RKO (cell line): ENCODE data around the gene UBXN10.
A peak's percentile ranks its signal among the peaks of the same experiment; 100 is the strongest.

Experiments used
- DNase-seq: peaks from one replicate; pipeline ENCODE4 v3.0.0-alpha.2; 2016; ENCODE audit warnings: low spot score

UBXN10 gene

DNA sequence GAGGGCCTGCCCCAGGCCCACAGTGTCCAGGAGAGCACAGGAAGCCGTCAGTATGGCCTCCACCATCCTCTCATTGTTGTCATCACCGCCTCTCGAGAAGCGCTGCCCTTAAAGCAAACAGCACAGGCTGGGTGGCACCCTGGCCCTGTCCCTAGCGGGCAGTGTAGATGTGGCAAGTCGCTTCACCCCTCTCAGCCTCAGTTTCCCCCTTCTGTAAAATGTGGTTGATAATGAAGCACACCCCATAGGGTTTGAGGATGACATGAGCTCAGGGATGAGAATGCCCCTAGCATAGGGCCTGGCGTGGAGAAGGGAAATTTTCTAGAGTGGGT lies 33.3 kb upstream of the UBXN10 start:
- no peak for DNase-seq

DNA sequence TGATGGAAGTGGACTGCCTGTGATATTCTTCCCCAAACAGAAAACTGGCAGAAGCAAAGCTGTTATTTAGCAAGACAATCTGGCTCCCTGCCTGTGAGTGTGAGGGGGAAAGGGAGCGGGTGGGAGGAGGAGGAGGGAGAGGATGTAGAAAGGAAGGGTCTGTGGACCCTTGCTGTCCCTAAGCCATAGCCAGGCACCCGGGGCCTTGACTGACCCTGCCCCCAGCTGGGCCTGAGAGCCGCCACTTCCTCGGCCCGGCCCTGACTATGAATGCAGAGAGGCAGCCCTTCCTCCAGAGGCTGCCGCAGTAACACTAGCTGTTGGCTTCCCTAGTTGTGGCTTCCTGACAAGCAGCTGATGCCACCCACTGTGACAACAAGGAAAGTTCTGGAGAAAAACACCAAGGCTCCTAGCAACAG lies 32.9 kb upstream of the UBXN10 start:
- DNase-seq: no peak

DNA sequence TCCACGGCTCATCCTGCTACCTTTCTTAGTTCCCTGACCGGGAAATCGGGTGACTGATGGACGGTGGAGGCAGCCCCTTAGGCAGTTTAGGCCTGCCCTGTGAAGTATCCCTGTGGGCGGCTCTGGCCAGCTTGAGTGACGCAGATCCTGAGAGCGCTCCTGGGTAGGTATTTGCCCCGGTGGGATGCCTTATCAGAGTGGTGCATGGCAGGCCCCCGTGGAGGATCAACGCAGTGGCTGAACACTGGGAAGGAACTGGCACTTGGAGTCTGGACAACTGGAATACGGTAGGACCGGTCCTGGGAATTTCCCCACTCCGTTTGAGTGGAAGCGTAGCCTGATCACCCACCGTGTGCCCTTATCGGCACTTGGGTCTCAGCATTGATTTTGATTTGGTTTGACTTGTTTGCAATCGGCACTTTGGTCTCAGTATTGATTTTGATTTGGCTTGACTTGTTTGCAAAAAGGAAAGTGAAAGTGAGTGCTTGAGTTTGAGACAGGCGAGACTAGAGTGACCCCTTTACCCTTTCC lies 31.5 kb upstream of the UBXN10 start:
- DNase-seq: no peak

DNA sequence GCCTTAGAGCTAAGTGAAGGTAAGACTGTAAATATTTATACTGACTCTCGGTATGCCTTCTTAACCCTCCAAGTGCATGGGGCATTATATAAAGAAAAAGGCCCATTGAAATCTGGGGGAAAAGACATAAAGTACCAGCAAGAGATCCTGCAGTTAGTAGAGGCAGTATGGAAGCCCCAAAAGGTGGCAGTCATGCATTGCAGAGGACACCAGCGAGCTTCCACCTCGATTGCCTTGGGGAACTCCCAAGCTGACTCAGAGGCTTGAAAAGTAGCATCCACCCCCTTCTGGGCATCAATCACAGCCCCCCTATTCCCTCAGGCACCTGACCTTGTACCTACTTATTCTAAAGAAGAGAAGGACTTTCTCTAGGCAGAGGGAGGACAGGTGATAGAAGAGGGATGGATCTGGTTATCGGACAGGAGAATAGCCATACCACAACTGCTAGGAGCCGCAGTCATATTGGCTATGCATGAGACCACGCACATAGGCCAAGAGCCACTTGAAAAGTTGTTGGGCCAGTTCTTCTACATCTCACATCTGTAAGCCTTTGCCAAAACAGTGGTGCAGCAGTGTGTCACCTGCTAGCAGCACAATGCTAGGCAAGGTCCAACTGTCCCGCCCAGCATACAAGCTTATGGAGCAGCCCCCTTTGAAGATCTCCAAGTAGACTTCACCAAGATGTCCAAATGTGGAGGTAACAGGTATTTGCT lies 27.4 kb upstream of the UBXN10 start:
- no peak for DNase-seq

DNA sequence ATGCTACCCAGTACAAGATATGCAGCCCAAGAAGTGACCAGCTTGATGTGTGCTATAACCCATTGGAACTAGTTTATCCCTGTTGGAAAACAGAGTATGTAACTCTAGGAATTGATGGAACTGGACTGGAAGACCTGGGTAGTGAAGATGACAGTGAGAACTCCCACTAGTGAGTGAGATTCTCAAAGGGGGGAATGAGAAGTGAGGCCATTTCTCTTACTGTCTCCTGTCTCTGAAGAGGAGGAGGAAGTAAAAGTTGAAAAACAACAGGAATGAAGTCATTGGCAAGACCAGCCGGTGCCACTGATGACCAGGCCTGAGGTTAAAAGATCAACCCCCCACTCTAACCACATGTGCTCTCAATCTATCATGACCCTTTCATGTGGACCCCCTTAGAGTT lies 25.9 kb upstream of the UBXN10 start:
- DNase-seq: no peak

DNA sequence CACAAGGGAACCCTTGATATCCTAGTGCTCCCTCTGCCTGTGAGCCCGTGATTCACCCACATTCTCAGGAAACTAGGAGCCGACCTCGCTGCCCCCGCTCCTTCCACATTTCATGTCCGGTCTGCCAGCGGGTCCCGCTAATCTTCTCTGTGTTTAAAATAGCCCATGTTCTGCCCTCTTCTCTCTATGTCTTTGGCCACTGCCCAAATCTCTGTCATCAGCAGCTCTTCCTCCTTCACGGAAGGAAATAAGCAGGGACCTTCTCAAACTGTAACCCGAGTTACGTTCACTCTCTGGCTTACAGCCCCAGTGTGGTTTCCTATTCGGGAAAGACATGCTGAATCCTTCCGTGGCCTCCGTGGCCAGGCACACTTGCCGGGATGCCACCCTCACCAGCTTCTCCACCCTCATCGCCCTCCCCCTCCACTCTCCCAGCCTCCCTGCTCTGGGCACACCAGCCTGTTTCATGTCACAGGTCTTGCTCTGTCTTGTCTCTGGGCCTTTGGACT lies 21.1 kb upstream of the UBXN10 start:
- DNase-seq: no peak

DNA sequence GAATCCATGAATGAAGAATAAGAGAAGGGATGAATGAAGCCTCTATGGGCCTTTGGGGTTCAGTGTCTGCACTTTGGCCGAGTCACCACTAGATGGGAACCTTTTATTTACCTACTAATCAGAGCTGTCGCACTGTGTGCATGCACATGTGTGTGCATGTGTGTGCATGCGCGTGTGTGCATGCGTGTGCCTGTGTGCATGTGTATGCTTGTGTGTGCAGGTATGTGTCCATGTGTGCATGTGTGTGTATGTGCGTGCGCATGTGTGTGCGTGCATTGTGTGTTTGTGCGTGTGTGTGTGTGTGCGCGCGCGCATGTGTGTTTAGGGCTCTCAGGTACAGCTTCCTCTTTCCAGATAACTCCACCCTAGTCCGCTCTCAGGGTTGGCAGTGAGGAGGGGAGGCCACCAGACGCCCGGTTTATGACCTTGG lies 20.4 kb upstream of the UBXN10 start:
- DNase-seq: peak; percentile 5

DNA sequence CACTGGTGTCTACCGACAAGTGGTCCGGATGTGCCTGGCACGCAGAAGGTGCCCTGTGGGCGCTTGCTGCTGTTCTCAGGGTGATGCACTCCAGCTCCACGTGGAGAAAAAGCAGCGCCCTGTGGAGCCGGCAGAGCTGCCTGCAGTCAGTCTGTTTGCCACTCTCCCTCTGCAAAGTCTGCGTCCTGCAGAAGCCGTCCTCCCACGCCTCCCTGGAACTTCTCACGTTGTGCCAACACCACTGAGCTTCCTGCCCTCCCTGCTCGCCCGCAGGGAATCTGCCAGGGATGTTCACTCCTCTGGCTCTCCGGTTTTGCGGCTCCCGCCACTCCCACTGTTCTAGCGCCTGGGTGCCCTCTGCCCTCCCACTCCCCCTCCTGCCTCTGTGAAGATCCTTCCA lies 19.8 kb upstream of the UBXN10 start:
- no peak for DNase-seq

DNA sequence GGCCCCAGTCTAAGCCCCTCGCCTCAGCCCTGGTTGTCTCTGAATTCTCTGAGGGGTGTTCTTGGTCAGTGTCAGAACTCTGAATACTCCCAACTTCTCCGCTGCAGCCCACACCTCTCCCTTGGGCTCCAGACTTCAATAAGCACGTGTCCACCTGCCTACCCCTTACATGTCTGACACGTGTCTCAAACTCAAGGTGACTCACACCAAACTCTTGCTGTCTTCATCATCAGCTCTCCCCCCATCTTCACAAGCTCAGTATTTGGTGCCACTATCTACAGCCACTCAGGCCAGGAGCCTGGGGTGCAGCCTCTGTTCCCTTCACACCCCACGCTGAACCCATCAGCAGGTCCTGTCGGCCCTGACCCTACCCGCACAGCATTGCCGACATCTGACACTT lies 18.8 kb upstream of the UBXN10 start:
- no peak for DNase-seq

DNA sequence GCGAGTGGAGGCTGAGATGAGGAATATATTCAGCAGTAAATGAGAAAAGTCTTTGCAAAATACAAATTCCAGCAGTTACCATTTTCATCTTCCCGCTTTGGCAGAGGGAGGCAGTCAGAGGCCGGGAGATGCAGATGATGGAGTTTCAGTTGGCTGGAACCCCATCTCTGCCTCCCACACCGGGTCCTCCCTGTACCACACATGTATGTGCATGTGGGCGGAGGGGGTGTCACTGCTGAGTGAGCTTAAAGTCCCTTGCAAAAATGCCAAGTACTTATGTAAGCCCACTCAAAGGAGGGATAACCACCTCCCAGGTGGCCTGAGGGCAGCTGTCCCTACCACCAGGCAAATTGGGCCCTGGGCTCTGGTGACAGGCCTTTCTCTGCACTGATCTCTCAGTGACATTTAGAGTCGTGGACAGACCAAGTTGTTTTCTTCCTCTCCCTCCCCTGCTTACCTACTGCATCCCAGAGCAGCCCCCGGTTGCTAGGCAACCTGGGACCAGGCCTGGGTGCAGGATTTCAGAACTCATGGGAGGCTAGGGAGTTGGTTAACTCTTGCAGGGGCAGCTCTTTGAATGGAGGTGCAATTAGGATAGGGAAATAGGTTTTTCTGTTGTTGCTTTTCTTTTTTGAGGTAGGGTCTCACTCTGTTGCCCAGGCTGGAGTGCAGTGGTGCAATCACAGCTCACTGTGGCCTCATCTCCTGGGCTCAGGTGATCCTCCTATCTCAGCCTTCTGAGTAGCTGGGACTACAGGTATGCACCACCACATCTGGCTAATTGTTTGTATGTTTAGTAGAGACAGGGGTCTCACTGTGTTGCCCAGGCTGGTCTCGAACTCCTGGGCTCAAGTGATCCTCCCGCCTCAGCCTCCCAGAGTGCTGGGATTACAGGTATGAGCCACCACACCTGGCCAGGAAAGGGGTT lies 17.1 kb upstream of the UBXN10 start:
- no peak for DNase-seq

DNA sequence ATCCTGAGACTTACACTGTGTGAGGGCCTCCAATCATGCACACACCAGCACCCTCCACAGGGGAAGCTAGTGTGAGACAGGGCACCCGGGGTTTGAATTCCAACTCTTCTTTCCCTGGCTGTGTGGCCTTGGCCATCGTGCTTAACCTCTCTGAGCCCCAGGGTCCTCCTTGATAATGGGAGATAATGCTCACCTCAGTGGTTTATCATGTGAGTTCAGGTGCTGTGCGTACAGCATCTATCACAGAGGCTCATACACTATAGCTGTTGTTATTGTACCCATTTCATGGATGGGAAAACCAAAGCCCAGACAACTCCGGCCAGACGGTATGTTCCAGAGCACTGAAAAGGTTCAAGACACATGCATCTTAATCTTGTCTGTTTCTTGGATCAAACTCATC lies 16.0 kb upstream of the UBXN10 start:
- no peak for DNase-seq

DNA sequence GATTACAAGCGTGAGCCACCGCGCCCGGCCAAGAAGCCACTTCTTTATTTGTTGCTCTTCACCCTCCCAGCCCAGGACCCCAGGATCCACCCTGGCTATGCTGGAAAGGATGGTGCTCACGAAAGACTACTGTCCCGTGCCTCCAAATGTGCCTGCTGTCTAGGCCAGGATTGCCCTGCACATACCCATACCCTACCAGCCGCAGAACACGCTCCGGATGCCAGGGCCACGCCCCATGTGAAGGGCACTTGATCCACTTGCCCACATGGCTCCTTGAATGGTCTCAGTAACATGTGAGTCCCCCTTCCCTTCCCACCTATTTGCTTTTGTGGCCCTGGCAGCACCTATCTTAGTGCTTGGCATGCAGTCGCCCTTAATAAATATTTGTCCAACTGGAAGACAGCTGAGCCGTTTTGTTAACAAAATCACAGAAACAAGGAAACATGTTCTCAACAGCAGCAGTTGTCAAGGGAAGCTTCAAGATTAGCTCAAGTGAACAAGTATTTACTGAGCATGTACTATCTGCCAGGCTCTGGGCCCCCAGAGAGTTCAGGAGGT lies 13.8 kb upstream of the UBXN10 start:
- DNase-seq: no peak

DNA sequence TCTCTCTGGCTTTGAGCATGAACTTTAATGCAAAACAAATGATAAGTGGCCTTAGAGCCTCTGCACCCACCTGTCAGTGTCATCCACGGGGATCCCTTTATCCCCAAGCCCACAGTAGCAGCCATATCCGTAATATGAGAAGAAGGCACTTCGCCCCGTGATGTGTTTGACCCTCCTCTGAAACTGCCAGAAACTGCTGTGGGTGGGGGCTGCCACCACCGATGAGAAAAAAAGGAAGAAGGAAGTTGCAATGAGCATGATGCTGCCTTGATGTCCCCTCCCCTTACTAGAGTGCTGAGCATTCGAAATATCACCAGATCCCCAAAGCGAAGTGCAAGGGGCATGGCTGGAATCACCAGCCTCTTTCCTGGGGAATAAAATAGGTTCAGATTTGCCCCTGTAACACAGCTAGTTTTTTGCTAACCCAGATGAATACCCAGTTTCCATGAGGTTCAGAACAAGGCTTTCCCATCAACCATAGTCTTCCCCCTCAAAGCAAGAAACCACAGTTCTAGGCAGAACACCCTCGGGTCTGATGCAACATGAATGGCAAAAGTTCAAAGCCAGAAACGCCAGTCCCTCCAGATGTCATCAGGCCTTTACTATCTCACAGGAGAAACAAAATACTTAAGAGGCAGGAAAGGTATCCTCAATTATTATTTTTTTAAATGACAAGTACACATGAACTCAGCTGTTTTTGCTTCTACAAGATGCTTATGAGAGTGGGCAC lies 10.8 kb upstream of the UBXN10 start:
- DNase-seq: no peak

DNA sequence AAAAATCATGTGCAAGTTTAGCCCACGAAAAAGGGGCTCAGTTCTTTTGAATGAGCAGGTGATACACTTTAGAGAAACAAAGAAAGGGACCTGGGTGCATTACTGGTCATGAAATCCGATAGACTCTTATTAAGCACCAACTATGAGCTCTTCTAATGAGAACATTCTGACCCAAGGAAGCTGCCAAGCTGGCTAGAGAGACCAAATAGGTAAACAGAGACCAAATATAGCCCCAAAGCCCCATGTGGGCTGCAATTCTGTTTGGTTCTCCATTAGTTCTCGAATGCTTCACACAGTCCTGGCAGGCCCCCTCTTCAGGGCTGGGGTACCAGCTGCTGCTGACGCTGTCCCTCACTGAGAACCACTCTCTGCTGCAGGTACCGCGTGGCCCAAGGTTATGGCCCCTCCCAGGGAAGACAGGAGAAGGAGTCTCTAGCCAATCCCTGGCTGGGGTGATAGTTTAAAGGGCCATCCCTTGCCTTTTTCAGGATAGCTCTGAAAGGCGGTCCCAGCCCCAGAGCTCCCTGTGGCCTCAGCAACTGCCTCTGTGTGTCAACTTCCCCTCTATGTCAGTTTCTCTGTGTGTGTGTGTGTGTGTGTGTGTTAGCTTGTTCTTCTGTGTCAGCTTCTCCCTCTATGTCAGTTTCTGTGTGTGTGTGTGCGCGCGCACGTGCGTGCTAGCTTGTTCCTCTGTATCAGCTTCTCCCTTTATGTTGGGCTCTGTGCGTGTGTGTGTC lies 7.1 kb upstream of the UBXN10 start:
- DNase-seq: no peak

DNA sequence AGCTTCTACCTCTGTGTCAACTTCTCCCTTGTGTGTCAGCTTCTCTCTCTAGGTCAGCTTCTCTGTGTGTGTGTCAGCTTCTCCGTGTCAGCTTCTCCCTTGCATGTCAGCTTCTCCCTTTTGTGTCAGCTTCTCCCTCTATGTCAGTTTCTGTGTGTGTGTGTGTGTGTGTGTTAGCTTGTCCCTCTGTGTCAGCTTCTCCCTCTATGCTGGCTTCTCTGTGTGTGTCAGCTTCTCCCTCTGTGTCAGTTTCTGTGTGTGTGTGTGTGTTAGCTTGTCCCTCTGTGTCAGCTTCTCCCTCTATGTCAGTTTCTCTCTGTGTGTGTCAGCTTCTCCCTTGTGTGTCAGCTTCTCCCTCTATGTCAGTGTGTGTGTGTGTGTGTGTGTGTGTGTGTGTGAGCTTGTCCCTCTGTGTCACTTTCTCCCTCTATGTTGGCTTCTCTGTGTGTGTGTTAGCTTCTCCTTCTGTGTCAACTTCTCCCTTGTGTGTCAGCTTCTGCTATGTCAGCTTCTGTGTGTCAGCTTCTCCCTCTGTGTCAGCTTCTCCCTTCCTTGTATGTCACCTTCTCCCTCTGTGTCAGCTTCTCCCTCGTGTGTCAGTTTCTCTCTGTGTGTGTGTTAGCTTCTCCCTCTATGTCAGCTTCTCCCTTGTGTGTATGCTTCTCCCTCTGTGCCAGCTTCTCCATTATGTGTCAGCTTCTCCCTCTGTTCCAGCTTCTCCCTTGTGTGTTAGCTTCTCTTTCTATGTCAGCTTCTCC lies 6.3 kb upstream of the UBXN10 start:
- DNase-seq: no peak

DNA sequence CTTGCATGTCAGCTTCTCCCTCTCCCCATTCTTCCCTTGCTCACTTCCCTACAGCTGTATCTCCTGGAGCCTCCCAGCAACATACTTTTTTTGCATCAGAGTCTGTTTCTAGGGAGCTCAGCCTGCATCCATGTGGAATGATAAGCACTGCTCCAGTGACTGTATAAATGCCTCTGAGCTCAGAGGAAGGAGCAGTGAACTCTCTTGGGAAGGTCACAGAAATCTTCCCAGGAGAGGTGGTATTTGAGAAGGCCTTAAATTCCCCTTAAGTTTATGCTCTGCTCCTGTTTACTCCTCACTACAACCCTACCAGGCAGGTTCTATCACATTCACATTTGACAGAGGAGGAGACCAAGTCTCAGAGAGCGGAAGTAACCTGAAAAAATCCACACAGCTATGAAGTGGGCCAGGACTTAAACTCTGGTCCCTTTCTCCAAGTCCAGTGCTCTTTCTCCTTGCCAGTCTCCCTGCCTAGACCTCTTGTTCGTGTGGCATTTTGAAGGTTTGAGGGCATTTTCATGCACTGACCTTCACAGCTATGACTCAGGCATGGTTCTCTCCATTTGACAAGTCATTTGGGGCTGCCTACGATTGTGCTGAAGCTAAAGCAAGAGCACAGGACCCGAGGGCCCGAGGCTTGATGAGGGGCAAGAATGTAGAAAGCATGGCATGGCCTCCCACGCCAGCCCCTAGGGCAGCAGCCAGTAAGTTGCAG lies 5.6 kb upstream of the UBXN10 start:
- no peak for DNase-seq

DNA sequence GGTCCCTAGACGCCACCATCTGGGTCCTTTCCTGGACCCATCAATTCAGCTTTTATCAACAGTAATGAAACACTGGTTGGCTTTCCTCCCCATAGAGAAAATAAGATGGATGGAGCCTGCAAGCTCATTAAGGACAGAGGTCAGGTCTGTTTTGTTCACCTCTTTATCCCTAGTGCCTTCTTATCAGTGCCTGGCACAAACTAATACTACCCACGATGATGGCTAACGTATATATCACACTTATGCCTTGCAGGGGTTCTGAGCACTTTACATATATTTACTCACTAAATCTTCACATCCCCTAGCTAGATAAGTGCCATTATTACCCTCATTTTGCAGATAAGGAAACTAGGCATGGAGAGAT lies 5.1 kb upstream of the UBXN10 start:
- no peak for DNase-seq

DNA sequence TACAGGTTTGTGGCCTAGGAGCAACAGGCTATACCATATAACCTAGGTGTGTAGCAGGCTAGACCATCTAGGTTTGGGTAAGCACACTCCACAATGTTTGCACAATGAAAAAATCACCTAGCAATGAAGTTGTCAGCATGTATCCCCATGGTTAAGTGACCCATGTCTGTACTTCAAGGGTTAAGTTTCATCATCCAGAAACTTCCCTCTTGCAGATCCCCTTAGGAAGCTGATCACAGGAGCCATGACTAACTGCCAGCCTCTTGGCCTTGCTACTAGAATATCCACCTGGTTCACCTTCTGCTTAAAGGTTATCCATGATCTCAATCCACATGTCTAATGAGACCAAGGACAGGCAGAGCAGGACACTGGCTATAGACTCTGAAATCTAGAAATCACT lies 3.5 kb upstream of the UBXN10 start:
- DNase-seq: no peak

DNA sequence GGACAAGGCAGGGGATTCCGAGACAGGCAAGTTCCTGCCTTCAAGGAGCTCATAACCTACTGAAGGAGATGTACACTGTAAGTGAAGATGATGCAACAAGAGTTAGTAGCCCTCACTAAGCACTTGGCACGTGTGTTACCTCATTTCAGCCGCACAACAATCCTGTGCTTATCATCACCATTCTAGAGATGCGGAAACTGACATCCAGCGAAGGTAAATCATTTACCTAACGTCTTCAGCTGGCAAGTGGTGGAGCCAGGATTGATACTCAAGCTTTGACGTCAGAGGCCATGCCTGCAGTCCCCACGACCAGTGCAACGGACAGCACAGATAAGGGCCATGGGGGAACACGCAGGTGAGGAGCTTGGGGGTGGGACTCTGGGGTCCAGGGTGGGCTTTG lies 2.9 kb upstream of the UBXN10 start:
- DNase-seq: no peak
